Stimulated activated CD8-positive, alpha-beta memory T cell treated with anti-CD3 and anti-CD28 coated beads, Interleukin-7, amount 100 ng/mL, for 1 hour (primary cell): ENCODE measurements around the gene PITX2.

ENCODE experiments used
- DNase-seq, 2 donors: peaks; one replicate each; pipeline ENCODE4 v3.0.0-alpha.2; 2020; ENCODE audit warnings: low read depth in 2 of 2

Gene PITX2

DNA sequence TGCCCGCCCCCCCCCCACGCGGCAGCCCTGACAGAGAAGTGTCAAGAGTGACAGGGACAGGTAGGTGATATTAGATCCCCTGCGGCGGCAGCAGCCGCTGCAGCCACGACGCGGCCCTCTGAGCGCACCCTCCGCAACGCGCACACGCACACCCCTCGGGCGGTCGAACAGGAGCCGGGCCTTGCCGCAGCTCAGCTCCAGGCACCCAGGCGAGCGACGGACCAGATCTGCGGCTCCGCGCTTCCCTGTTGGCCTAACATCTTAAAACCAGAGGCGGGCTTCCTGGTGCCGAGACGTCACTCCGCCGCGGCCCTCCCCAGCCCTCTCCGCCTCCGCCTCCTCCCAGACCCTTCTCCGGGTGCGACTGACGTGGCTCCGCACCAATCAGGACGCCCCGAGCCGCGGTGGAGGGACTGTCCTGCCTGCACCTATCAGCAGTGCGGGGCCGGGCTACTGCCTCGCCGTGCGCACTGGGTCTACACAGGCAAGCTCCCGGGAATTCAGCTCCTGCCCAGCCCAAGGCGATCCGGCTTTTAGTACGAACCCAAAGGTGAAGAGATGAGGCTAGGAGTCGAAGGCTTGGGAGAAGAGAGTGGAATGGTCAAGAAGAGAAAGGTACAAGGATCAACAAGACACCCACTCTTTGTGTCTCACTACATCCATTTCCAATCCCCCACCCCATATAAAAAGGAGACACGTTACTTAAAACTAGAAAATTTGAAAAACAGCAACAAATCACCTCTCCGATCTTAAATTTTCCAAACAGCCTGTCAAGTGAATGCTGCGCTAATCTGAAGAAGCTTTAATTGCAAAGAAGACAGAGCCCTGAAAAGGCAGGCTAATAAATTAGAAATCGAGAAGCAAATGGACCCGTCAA, at the start of gene PITX2:
TSS of gene PITX2 (minus strand) at position 237 of the 877 bp plus-strand sequence. CDS start 617 bp downstream, outside the sequence.
- DNase-seq = no peak

DNA sequence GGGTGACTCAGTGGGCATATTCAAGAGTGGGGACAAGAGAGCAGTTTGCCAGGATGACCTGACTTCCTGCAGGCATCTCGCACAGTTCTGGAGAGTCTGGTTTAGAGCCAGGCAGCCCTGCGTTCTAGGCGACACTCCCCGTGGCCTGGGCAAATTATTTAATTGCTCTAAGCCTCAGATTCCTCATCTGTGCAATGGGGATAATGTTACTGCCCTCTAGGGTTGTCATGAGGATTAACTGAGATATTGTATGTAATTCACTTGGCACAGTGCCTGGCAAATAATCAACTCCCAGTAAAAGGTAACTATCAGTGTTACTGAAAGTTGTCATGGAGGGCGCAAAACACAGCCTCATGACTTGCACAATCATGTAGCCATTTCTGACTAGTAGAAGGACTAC, 48.8 kb upstream of the PITX2 start:
- DNase-seq = no peak

DNA sequence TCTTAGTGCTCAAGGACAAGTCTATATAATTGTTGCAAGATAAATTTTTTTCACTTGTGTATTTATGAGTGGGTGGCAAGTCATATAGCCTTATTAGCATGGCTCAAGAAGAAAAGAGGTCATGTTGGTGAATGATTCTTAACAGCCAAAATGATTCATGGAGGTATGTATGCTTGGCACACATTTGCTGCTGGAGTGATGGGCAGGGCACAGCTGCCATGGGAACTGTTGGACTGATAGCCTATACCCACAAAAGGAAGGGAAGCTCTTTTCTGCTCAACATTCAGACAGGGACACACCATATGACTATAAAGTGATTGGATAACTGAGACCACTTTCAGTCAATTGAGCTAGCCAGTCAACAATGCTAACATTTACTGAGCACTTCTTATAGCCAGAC, 46.8 kb upstream of the PITX2 start:
- no peak for DNase-seq

DNA sequence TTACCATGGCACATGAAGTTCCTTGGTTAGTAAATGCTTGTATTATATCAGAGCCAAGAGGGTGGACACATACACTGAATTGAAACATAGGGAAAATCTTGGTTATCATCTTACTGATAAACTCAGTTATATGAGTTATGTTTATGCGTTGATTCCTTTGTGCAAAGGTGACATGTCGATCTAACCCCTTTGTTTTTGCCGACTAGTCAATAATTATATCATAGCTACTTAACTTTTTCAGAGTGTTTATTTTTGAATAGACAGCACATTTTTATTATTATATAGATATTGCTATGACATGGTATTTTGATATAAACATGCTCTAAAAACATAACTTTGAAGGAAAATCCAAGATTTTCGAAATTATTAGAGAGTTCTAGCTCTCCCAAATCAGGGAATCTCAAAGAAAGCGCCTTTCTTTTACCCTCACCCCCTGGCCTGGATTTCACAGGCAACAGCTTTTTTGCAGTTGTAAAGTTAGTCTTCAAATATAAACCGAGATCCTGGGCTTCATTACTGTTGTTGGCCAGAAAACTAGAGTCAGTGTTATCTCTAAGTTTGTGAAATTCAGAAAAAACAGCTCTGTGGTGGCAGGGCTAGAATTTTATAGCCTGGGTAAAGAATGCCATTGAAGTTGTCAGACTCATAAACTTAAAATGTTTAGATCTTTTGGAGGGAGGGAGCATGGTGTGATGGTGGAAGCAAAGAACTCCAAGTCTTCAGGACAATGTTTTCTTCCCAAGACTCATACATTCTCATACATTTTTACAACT, 45.8 kb upstream of the PITX2 start:
- DNase-seq = no peak

DNA sequence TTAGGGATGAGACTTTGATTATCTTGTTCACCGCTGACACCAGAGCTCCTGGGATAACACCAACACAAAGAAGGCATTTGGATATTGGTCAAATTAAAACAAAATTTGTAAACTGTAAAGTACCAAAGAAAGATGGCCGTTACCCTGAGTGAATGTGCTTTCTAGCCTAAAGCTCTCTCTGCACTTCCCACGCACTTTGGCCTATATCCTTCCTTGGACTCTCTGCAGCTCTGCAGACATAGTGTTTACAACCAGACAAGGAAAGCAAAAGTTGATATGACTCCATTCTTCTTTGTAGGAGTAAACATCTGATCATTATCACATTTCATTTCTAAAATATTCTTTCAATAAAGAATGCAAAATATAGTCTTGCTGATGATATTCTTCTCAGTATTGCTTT, 44.8 kb upstream of the PITX2 start:
- no peak for DNase-seq

DNA sequence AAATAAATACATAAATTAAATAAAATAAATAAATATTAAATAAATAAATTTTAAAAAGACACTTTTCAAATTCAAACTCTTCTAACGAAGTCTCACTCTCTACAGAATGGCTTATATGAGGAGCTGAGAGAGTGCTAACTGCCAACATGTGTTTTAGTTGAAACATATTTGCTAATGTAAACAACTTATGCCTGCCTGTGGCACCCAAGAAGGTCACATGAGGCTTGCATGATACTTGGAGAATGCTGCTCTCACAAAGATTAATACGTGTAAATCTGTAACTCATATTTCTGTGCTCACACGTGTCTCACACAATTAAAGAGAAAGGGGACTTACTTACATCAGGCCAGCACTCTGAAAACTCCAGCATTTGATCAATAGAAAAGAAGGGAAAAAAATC, 43.2 kb upstream of the PITX2 start:
- DNase-seq = no peak

DNA sequence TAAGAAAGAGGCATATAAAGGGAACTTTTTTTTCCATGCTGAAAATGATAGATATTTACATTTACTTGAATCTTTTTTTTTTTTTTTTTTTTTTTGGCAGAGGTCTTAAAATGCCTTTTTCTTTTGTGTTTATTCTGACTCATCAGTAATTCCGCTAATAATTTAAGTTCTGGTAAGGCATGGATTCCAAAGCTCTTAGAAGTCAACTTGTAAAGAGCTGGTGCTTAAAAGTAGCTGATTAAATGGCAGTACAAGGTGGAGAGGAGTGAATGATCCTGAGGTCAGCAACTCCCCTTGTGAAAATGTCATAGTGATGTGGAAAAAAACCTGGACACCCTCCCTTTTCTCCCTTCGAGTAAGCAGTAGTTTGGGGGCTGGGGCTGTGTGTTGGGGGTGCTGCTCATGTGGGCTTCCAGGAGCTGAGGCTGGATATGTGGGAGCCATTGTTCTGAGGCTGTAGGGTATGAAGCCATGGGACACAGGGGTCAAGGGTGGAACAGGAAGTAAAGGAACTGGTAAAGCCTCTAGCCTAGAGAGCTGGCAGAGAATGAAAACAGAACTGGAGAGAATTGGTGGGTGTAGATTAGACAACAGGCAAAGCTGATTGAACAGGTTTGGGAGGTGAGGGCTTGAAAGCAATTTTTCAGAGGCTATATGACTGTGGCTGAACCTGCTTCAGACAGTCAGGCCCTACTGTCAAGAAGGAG, 41.0 kb upstream of the PITX2 start:
- DNase-seq = no peak

DNA sequence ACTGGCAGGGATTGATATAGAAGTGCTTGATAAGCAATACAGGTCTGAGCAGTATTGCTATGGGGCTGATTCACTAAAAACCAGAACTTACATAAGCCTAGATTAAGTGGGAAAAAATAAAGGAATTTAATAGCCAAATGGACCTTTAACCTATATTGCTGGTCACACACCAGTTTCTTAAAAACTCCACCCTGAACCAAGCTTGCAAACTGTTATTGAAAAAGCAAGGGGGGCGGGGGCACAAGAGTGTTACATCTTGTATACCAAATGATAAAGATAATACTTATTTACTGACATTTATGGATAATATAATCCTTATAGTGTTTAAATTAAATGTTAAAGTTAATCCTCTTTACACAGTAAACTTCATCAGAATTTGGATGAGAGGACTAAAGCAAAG, 40.3 kb upstream of the PITX2 start:
- DNase-seq = no peak

DNA sequence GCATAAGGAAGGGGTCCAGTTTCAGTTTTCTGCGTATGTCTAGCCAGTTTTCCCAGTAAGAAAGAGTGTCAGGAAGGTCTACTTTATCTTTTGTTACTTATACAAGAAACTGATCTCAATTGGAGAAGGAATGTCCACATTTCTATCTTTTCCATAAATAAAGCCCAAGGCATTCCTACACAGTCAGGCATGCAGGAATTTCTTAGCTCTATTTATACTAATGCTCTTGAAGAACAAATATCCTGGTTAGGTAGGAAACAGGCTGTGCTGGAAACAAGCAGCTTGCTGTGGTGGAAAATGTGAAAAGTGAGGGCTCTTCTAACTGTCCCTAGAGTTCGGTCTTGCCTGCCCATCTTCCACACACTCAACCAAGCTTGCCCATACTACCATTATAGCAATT, 37.9 kb upstream of the PITX2 start:
- no peak for DNase-seq

DNA sequence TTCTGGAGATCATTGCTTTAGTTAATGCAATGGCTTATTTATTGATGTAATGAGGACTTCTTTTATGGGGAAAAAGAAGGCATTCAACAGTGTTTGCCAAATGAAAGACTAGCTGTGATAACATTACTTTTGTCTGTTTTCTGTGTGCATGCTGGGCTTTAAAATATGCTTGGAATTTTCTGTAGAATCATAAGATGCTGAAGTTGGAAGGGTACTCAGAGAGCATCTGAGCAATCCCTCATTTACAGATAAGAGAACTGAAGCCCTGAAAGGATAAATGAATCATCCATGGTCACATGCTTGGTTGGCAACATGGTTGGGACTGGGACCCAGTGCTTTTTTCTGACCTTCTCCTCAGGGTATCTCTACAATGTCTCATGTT, 31.4 kb upstream of the PITX2 start:
- DNase-seq = no peak

DNA sequence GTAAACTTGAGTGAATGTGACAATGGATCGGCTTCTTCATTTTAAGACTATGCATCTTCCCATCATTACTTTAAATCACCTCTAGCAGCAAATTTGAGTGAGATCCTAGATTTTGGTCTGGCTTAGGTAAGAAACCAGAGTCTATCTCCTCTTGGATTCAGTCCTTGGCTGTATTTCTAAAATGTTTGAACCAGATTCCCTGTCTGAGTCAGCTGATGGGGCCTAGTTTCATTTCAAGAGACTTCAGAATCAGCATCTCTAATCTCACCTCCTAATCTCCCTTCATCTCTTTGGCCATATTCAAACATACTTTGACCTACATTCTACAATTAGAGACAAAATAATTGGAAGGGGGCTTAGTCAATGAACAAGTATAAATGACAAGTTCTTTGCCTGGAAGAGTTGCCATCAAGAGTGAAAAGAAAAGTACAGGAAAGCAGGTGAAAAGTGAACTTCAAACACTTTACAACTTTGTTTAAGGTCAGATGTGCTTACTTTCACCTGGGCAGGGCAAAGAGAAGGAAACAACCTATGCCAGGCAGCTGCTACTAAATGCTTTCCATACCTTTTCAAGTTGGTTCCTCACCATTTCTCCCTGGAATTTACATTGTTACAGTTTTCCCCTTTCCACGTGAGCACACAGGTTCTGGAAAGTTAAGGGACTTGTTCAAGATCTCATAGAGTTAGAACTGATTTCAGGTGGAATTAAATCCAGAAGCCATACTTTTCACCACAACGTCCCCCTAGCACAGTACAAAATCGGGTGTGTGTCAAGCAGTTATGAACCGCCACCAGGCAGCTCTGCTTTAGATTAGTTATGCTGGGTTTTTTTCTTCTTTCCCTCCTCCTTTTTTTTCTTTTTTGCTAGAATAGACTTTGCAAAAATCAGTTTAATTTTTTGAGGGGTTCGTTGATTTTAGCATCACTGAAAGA, 30.7 kb upstream of the PITX2 start:
- no peak for DNase-seq

DNA sequence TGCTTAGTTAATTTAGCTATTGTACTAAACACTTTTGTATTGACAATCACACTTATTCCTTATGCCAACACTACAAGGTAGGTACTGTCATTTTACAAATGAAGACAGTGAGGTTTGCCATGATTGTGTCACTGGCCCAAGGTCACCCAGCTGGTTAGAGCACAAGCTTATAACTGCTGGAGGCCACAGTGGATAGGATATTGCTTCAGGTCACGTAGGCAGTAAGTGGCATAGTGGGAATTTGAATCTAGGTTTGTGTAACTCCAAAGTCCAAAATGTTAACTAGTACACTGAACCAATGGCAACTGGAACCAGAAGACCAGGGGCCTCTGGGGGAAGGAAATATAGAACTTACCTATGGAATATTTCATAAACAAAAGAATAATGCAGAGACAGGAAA, 21.1 kb upstream of the PITX2 start:
- no peak for DNase-seq

DNA sequence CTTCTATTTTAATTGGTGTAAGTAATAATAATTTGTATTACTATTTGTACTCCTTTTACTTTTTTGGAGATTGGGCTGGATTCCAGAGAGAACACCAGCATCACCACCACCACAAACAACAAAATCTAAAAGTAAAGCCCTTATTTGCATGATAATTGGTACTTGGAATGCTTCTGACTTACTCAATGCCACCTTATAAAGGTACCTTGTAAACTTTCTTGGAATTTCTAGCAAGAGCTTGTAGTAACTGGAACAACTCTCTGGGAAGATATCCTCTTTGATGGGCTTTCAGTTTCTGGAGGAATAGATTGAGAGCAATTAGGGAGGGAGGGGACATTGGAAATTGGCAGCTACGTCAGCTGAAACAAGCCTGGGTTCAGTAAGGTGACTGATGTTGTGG, 20.2 kb upstream of the PITX2 start:
- no peak for DNase-seq

DNA sequence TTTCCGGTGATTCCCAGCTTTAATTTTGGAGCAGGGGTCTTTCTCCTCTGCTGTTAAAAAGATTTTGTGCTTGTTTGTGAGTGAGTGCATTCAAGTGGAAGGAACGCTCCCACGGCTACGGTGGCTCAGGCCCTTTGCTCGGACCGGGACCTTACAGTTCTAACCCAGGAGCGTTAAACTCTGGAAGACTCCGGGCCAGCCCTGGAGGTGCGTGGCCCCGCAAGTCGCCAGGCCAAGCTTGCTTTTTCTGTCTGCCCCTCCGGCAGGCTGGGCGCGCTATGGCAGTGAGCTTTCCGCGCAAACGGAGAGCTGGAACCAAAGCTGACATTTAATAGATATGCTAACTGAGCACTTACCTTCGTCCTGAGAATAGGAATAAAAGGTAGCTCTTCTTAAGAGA, 18.3 kb upstream of the PITX2 start:
- DNase-seq = no peak

DNA sequence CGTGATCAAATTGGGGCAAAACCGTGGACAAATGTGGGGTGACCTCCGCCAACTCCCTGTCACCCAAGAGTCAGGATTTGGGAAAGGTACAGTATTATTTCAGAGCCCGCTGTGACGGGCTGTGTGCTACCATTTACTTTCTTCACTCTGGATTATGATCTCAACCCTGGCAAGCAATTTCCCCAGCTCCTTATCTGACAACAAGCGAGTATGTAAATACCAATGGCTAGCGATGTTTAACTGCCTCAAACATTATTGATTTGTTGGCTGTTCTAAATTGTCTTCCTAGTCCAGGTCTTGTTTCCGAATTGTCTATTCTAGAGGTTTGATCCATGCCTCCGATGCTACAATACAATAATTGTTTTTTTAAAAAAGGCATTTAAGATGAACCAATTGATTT, 17.7 kb upstream of the PITX2 start:
- DNase-seq = no peak

DNA sequence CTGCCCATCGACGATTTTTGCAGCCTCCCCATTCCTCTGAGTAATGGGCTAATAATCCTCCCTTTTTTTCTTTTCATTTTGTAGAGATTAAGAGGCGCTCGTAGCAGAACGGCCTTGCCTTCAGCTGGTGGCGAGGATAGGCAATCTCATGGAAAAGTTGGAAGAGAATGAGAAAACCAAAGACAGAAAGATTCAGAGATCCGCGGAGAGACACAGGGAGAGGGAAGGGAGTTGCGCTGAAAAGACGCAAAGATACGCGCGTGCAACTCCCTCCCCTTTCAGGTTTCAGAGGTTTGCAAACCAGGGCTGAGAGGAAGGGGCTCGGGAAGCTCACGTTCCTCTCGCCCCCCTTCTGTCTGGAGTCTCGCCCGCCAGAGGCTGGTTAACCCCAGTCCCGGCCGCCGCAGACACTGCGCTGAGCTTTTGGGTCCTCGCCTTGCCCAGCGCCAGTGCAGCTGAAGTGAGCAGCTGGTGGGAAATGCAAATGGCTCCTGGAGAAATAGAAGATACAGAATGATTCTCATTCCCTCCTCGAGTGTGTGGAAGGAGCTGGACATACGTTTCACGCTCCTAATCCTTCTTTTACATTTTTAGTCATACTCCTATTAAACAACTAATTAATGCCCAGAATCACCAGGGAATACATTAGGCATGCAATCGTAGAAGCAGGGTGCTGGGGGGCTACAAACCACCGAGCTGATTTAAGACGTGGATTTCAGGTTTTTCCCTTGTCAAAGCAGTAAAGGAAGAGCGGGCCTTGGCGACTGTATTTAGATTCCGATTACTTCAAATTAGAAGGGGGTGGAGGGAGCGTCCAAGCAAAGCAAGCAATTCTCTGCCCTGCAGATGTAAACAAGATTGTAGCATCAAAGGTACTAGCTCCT, 16.6 kb upstream of the PITX2 start:
- no peak for DNase-seq

DNA sequence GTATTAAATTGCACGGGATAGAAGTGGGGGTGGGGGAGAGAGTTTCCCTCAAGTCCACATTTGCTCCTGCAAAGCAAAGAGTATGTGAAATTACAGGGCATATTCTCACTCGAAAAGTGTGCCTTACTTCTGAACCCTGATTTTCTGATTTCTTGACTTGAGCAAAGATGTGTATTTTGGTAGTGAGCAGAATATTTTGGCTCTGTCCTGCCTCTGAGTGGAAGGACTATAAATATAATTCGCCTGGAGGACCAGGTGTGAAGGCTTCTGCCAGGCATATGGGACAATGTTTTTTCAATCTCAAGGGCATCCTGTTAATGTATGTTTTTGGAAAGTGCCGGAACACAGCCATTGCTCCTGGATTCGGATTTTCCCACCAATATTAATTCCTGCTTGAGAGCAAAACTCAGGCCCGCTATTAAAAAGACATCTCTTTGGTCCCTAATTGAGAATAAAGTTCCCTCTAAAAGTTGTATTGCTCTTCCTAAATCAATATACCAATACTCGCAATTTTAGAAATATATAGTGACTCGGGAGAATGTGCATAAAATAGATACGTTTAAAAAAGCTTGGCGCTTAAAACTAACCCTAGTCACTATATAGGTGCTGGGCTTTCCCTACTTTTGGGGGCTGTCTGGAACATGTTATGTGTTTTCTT, 15.3 kb upstream of the PITX2 start:
- no peak for DNase-seq

DNA sequence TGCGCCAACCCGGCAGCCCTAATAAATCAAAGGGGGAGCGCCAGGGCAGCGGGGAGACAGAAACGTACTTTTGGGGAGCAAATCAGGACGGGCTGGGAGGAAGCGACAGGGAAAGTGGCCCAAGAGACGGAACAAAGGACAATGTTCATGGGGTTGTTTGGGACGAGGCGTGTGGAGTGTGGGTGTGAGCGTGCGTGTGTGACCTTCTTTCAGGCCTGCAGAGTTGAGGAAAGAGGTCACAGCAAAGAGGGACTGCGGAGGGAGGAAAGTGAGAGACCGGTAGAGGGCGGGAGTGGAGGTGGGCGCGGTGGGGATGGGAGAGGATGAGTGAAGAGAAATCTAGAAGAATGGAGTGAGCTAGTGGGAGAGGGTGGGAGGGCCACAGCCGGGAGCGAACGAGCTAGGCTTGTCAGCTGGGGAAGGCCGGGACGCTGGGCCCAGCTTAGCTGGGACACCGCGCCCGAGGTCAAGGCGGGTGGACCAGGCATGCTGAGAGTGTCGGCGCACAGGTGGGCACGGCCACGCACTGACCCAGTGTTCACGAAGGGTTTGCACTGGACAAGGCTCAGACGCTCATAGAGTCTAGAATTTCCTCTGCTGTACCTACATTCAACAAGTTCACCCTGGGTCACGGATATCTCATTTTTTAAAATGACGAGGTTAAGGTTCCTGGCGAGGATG, 14.7 kb upstream of the PITX2 start:
- no peak for DNase-seq

DNA sequence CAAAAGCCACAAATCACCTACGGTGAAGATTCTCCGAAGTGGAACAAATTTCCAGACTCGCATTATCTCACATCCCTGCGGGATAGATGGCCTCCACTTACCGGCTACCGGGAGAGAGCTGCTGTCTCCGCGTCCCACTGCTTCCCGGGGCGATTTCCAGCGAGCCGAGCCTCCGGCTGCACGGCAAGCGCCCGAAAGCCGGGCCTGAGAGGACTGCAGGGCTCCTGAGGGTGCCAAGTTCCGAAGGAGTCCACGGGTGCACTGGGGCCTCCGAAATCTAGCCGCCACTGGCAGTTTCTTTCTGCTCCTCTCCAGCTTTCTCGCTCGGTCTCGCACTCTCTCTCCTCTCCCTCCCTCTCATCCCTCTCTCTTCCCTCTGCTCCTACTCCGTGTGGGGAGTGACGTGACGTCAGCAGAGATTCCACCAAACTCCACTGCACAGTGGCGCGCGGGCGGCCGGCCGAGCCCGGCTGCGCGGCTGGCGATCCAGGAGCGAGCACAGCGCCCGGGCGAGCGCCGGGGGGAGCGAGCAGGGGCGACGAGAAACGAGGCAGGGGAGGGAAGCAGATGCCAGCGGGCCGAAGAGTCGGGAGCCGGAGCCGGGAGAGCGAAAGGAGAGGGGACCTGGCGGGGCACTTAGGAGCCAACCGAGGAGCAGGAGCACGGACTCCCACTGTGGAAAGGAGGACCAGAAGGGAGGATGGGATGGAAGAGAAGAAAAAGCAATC, 14.0 kb upstream of the PITX2 start:
- no peak for DNase-seq
